ENCODE results near the gene PRRC2A.

Gene PRRC2A

DNA sequence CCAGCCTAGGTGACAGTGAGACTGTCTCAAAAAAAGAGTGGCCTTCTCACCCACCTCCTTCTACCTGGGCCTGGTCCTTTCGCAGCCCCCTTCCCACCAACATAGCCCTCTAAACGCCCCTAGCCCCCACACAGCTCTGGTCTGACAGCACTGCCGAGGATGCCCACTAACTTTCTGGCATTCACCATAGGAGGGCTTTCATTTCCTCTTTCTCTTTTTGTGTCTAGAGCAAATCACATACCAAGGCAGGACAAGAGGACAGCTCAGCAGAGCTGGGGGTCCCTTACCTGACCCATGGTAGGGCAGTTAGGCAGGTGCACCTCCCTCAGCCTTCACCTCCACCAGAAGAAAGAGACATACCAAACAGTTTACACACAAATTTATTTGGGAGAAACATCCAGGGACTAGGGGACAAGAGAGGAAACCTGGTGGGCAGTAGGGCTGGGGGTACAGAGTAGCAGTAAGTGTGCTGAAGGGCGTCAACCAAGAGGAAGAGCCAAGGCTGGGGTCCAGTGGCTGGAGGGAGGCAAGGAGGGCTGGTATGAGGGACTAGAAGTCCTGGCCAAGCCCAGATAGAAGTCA, 55.9 kb downstream of the PRRC2A start:
- Histone ChIP-seq H3K27ac (replicated peaks; ENCODE audit: low read length) (no peak overlapping the region), H3K4ac (ENCODE audit: low read length) (no peak overlapping the region), H4K8ac (ENCODE audit: low read depth, low read length) (no peak overlapping the region), H3K9me3 (replicated peaks in 1 of 2; ENCODE audit: control insufficient read depth in 2 of 2, insufficient read depth in 1 of 2, low read depth in 1 of 2, low read length in 2 of 2) (no peaks in the 10 kb centered on the region), H2AK5ac (ENCODE audit: low read depth, low read length) (no peak overlapping the region), H3K4me2 (ENCODE audit: insufficient read depth, low read length, poor library complexity, severe bottlenecking) (no peak overlapping the region), H3K18ac (ENCODE audit: low read length) (no peak overlapping the region), H2BK120ac (ENCODE audit: low read depth, low read length) (no peak overlapping the region), H3K23ac (ENCODE audit: low read depth, low read length, poor library complexity) (no peak overlapping the region), H3K36me3 (replicated peaks in 1 of 2; ENCODE audit: control insufficient read depth in 2 of 2, insufficient read depth in 2 of 2, low read length in 2 of 2) (peaks cover 11 to 24% of the 10 kb centered on the region in 2 donors), H4K91ac (ENCODE audit: low read depth, low read length, poor library complexity) (no peak overlapping the region), H3K27me3 (ENCODE audit: control insufficient read depth in 3 of 3, insufficient read depth in 3 of 3, low read depth in 1 of 3, low read length in 3 of 3) (peaks cover 0 to 9% (median 1%) of the 10 kb centered on the region in 3 experiments), H3K14ac (ENCODE audit: low read length) (no peak overlapping the region), H3K4me3 (ENCODE audit: low read length in 2 of 2) (no peak overlapping the region), H2BK12ac (ENCODE audit: low read length) (no peak overlapping the region), H3K9ac (ENCODE audit: low read depth, low read length, poor library complexity) (peak overlapping the region; percentile 10), H3K4me1 (ENCODE audit: control insufficient read depth in 2 of 2, insufficient read depth in 1 of 2, low read depth in 1 of 2, low read length in 2 of 2) (peaks cover 2% of the 10 kb centered on the region in 2 donors), H2BK15ac (ENCODE audit: low read length) (no peak overlapping the region), H3K79me1 (ENCODE audit: low read depth, low read length) (no peaks in the 10 kb centered on the region), H2AFZ (ENCODE audit: low read length) (no peak overlapping the region), H2BK5ac (ENCODE audit: low read length) (no peak overlapping the region)
- no peak for DNase-seq (ENCODE audit: low spot score)
- WGBS, 2 donors (ENCODE audit: extremely low coverage in 2 of 2, insufficient read length in 2 of 2, insufficient replicate concordance in 1 of 2): no CpG with 5 or more reads among the region's 4 CpGs

DNA sequence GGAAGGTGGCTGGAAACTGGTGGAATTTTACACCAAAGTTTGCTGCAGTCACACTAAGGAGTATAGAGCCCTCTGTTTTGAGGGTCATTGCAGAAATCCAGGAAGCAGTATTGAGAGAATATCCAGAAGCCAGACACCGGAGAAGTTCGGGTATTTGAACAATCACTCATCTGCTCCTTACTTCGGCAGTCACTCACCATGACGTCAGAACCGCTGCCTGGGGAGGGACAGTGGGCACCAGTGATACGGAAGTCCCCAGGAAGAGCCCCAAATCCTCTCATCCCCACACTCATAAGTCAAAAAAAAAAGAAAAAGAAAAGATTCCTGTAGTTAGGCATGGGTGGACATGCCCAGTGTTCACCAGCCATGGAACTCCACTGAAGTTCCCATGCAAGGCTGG, 56.4 kb downstream of the PRRC2A start:
- no peak overlapping the region for H3K4me2 ChIP-seq (ENCODE audit: insufficient read depth, low read length, poor library complexity, severe bottlenecking)
- no peak for DNase-seq (ENCODE audit: low spot score)
- H2AFZ ChIP-seq (ENCODE audit: low read length): no peak overlapping the region
- no peak overlapping the region for H3K4ac ChIP-seq (ENCODE audit: low read length)
- no peak overlapping the region for H3K18ac ChIP-seq (ENCODE audit: low read length)
- H3K4me1 ChIP-seq (ENCODE audit: control insufficient read depth in 2 of 2, insufficient read depth in 1 of 2, low read depth in 1 of 2, low read length in 2 of 2): peaks cover 2 to 4% of the 10 kb centered on the region in 2 donors
- H4K91ac ChIP-seq (ENCODE audit: low read depth, low read length, poor library complexity): no peak overlapping the region
- no peak overlapping the region for H2BK5ac ChIP-seq (ENCODE audit: low read length)
- no peak overlapping the region for H3K14ac ChIP-seq (ENCODE audit: low read length)
- no peaks in the 10 kb centered on the region for H3K79me1 ChIP-seq (ENCODE audit: low read depth, low read length)
- H2BK120ac ChIP-seq (ENCODE audit: low read depth, low read length): no peak overlapping the region
- H3K36me3 ChIP-seq (replicated peaks in 1 of 2; ENCODE audit: control insufficient read depth in 2 of 2, insufficient read depth in 2 of 2, low read length in 2 of 2): peaks cover 8 to 22% of the 10 kb centered on the region in 2 donors
- H3K9ac ChIP-seq (ENCODE audit: low read depth, low read length, poor library complexity): no peak overlapping the region
- no peak overlapping the region for H3K4me3 ChIP-seq (ENCODE audit: low read length in 2 of 2)
- H2AK5ac ChIP-seq (ENCODE audit: low read depth, low read length): no peak overlapping the region
- WGBS, 2 donors (ENCODE audit: extremely low coverage in 2 of 2, insufficient read length in 2 of 2, insufficient replicate concordance in 1 of 2): no CpG with 5 or more reads among the region's 6 CpGs
- no peak overlapping the region for H2BK15ac ChIP-seq (ENCODE audit: low read length)
- H3K9me3 ChIP-seq (replicated peaks in 1 of 2; ENCODE audit: control insufficient read depth in 2 of 2, insufficient read depth in 1 of 2, low read depth in 1 of 2, low read length in 2 of 2): no peaks in the 10 kb centered on the region
- H3K27me3 ChIP-seq (ENCODE audit: control insufficient read depth in 3 of 3, insufficient read depth in 3 of 3, low read depth in 1 of 3, low read length in 3 of 3): peaks cover 0 to 14% (median 6%) of the 10 kb centered on the region in 3 experiments
- no peak overlapping the region for H4K8ac ChIP-seq (ENCODE audit: low read depth, low read length)
- no peak overlapping the region for H2BK12ac ChIP-seq (ENCODE audit: low read length)
- H3K23ac ChIP-seq (ENCODE audit: low read depth, low read length, poor library complexity): no peak overlapping the region
- H3K27ac ChIP-seq (replicated peaks; ENCODE audit: low read length): no peak overlapping the region

DNA sequence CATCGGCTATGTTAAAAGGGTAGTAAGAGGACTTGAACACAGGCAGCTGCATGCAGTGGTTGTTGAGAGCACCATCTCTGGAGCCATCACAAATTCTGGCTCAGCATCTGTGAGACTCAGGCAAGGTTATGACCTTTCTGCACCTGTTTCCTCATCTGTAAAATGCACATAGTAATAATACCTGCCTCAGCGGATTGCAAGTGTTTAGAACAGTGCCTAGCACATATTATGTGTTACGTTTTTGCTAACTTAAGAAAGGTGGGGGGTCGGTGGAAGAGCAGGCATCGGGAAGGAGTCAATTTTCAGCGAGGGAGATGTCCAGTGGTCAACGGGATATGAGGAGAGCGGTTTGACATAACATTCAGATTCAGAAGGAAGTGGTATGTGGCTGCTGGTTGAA, 57.4 kb downstream of the PRRC2A start:
- WGBS, 2 donors (ENCODE audit: extremely low coverage in 2 of 2, insufficient read length in 2 of 2, insufficient replicate concordance in 1 of 2): no CpG with 5 or more reads among the region's 8 CpGs
- no peak overlapping the region for H2BK15ac ChIP-seq (ENCODE audit: low read length)
- H3K18ac ChIP-seq (ENCODE audit: low read length): no peak overlapping the region
- H3K23ac ChIP-seq (ENCODE audit: low read depth, low read length, poor library complexity): no peak overlapping the region
- DNase-seq (ENCODE audit: low spot score): no peak
- H3K4me1 ChIP-seq (ENCODE audit: control insufficient read depth in 2 of 2, insufficient read depth in 1 of 2, low read depth in 1 of 2, low read length in 2 of 2): peaks cover 2 to 4% of the 10 kb centered on the region in 2 donors
- no peak overlapping the region for H3K27ac ChIP-seq (replicated peaks; ENCODE audit: low read length)
- no peak overlapping the region for H2BK12ac ChIP-seq (ENCODE audit: low read length)
- no peak overlapping the region for H4K91ac ChIP-seq (ENCODE audit: low read depth, low read length, poor library complexity)
- H2BK120ac ChIP-seq (ENCODE audit: low read depth, low read length): no peak overlapping the region
- no peak overlapping the region for H2AFZ ChIP-seq (ENCODE audit: low read length)
- no peak overlapping the region for H2BK5ac ChIP-seq (ENCODE audit: low read length)
- H3K4me3 ChIP-seq (ENCODE audit: low read length in 2 of 2): no peak overlapping the region
- H2AK5ac ChIP-seq (ENCODE audit: low read depth, low read length): no peak overlapping the region
- H3K27me3 ChIP-seq (ENCODE audit: control insufficient read depth in 3 of 3, insufficient read depth in 3 of 3, low read depth in 1 of 3, low read length in 3 of 3): peaks cover 0 to 16% (median 7%) of the 10 kb centered on the region in 3 experiments
- H3K9me3 ChIP-seq (replicated peaks in 1 of 2; ENCODE audit: control insufficient read depth in 2 of 2, insufficient read depth in 1 of 2, low read depth in 1 of 2, low read length in 2 of 2): no peaks in the 10 kb centered on the region
- H3K4me2 ChIP-seq (ENCODE audit: insufficient read depth, low read length, poor library complexity, severe bottlenecking): no peak overlapping the region
- no peaks in the 10 kb centered on the region for H3K79me1 ChIP-seq (ENCODE audit: low read depth, low read length)
- no peak overlapping the region for H3K4ac ChIP-seq (ENCODE audit: low read length)
- no peak overlapping the region for H3K9ac ChIP-seq (ENCODE audit: low read depth, low read length, poor library complexity)
- H3K14ac ChIP-seq (ENCODE audit: low read length): no peak overlapping the region
- H4K8ac ChIP-seq (ENCODE audit: low read depth, low read length): no peak overlapping the region
- peaks cover 2 to 16% of the 10 kb centered on the region in 2 donors for H3K36me3 ChIP-seq (replicated peaks in 1 of 2; ENCODE audit: control insufficient read depth in 2 of 2, insufficient read depth in 2 of 2, low read length in 2 of 2)

DNA sequence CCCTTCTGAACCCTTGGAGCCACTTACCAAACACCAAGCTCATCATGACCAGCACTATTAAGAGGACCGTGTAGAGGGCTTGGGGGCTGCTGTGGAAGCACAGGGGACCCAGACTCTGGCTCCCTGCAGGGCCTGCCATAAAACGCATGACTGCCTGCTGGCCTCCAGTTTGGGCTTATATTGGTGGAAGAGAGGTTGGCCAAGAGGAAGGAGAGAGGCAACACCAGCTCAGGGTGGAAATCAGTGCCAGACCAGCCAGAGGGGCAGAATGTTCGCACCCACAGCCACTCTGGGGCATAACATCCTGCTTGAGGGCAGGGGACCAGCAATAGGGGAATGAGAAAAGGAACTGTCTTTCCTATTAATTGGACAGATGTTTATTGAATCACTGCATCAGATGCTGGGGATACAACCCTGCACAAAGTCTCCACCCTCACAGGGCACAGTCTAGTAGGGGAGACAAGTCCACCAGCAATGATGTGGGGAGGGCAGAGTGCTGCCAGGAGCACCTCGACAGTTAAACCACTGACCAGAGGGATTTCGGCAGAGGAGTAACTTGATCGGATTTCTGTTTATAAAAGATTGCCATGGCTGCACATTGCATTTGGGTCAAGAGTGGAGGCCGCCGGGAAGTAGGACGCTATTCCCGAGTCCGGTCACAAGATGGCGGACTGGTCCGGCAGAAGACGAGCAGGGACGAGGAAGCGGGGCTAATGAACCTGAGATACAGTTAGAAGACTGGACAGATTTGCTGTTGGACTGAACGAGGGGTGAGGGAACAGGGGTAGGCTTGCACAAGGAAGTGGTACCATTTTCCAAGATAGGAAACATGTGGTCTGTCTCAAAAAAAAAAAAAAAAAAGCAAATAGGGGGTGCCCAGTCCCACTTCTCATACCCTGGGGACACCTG, 60.0 kb downstream of the PRRC2A start, which contains the start of gene LY6G5C:
LY6G5C (minus strand) TSS at position 842 of the 909 bp plus-strand sequence; CDS start at position 148, 694 bp downstream.
- Histone ChIP-seq H2AK5ac (ENCODE audit: low read depth, low read length) (peak within 1 kb of the TSS; percentile 47), H3K36me3 (replicated peaks in 1 of 2; ENCODE audit: control insufficient read depth in 2 of 2, insufficient read depth in 2 of 2, low read length in 2 of 2) (peaks cover 0 to 27% of the 10 kb centered on the region in 2 donors), H2BK5ac (ENCODE audit: low read length) (peak within 1 kb of the TSS; percentile 63), H3K4me2 (ENCODE audit: insufficient read depth, low read length, poor library complexity, severe bottlenecking) (peak within 1 kb of the TSS; percentile 87), H3K4me3 (ENCODE audit: low read length in 2 of 2) (peak within 1 kb of the TSS in 1 of 2 donors; percentile 73), H2AFZ (ENCODE audit: low read length) (peak within 1 kb of the TSS; percentile 69), H3K4ac (ENCODE audit: low read length) (no peak within 1 kb of the TSS), H3K9ac (ENCODE audit: low read depth, low read length, poor library complexity) (peak within 1 kb of the TSS; percentile 91), H2BK15ac (ENCODE audit: low read length) (peak within 1 kb of the TSS; percentile 15), H3K27ac (replicated peaks; ENCODE audit: low read length) (no peak within 1 kb of the TSS), H3K23ac (ENCODE audit: low read depth, low read length, poor library complexity) (peak within 1 kb of the TSS; percentile 57), H4K8ac (ENCODE audit: low read depth, low read length) (no peak within 1 kb of the TSS), H3K14ac (ENCODE audit: low read length) (peak within 1 kb of the TSS; percentile 44), H3K18ac (ENCODE audit: low read length) (peak within 1 kb of the TSS; percentile 88), H3K4me1 (ENCODE audit: control insufficient read depth in 2 of 2, insufficient read depth in 1 of 2, low read depth in 1 of 2, low read length in 2 of 2) (peaks cover 4 to 9% of the 10 kb centered on the region in 2 donors), H3K79me1 (ENCODE audit: low read depth, low read length) (no peaks in the 10 kb centered on the region), H2BK12ac (ENCODE audit: low read length) (no peak within 1 kb of the TSS), H2BK120ac (ENCODE audit: low read depth, low read length) (no peak within 1 kb of the TSS), H3K27me3 (ENCODE audit: control insufficient read depth in 3 of 3, insufficient read depth in 3 of 3, low read depth in 1 of 3, low read length in 3 of 3) (peaks cover 0 to 16% (median 7%) of the 10 kb centered on the region in 3 experiments), H4K91ac (ENCODE audit: low read depth, low read length, poor library complexity) (no peak within 1 kb of the TSS), H3K9me3 (replicated peaks in 1 of 2; ENCODE audit: control insufficient read depth in 2 of 2, insufficient read depth in 1 of 2, low read depth in 1 of 2, low read length in 2 of 2) (no peaks in the 10 kb centered on the region)
- no CpG with 5 or more reads among the region's 17 CpGs for WGBS, 2 donors (ENCODE audit: extremely low coverage in 2 of 2, insufficient read length in 2 of 2, insufficient replicate concordance in 1 of 2)
- peak; percentile 56 for DNase-seq (ENCODE audit: low spot score)
